Mammary epithelial cell (primary cell): ENCODE data around the gene ZC3H11A.

ENCODE experiments used
- EZH2 ChIP-seq: IDR thresholded peaks from 2 replicates; pipeline ENCODE4 v1.6.1; 2012; ENCODE audit warnings: low read length, inconsistent platforms, borderline replicate concordance
- TF ChIP-seq, protein P1 (sequence below), 2 donors: IDR thresholded peaks in 1 of 2; conservative IDR thresholded peaks in 1 of 2; 2 replicates each; pipeline ENCODE4 v1.5.1; 2011 to 2012; ENCODE audit warnings: inconsistent platforms in 2 of 2, low read length in 2 of 2, mild to moderate bottlenecking in 2 of 2, control low read depth in 1 of 2, low read depth in 1 of 2; ENCODE audit not compliant: insufficient read depth in 1 of 2; ENCODE audit errors: extremely low read depth in 1 of 2

GRCh38 chr1:203760506-203760905, 34.9 kb upstream of the ZC3H11A start:
- TF ChIP-seq, protein P1, sequence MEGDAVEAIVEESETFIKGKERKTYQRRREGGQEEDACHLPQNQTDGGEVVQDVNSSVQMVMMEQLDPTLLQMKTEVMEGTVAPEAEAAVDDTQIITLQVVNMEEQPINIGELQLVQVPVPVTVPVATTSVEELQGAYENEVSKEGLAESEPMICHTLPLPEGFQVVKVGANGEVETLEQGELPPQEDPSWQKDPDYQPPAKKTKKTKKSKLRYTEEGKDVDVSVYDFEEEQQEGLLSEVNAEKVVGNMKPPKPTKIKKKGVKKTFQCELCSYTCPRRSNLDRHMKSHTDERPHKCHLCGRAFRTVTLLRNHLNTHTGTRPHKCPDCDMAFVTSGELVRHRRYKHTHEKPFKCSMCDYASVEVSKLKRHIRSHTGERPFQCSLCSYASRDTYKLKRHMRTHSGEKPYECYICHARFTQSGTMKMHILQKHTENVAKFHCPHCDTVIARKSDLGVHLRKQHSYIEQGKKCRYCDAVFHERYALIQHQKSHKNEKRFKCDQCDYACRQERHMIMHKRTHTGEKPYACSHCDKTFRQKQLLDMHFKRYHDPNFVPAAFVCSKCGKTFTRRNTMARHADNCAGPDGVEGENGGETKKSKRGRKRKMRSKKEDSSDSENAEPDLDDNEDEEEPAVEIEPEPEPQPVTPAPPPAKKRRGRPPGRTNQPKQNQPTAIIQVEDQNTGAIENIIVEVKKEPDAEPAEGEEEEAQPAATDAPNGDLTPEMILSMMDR (conservative IDR thresholded peaks at IDR 0.05 in 1 of 2, IDR thresholded peaks at IDR 0.05 in 1 of 2; ENCODE audit: extremely low read depth in 1 of 2, insufficient read depth in 1 of 2, low read depth in 1 of 2, low read length in 2 of 2): no peak
- TF ChIP-seq EZH2: no peak
